ENCODE results near the gene LSM14A. TPM values are rescaled to one million over a fixed set of nuclear protein-coding genes. Genes with fewer than 3 reads are reported as not detected.

The LSM14A gene
- total and polyA plus RNA-seq, 2 of the 8 experiments (the other 6 are each of a cell fraction or from before 2014, with no cell fraction given): 117 to 195 TPM

DNA sequence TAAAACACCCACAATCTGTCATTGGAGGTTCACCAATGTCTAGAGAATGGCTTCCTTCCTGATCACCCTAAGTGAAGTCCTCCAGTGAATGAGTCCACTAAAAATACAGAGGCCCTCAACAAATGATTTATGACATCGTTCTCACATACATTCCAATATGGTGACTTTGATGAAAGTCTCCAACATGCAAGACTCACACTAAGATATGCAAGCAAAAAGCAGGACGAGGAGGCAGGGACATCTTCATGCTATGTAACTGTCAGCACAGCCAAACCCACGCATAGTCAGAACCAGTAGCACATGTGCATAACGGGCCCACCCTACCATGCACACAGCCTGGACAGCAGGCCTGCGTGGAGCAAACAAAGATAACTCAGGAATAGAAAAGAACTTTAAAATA is 16.6 kb upstream of the LSM14A start (continued):
- TF ChIP-seq, protein P1, sequence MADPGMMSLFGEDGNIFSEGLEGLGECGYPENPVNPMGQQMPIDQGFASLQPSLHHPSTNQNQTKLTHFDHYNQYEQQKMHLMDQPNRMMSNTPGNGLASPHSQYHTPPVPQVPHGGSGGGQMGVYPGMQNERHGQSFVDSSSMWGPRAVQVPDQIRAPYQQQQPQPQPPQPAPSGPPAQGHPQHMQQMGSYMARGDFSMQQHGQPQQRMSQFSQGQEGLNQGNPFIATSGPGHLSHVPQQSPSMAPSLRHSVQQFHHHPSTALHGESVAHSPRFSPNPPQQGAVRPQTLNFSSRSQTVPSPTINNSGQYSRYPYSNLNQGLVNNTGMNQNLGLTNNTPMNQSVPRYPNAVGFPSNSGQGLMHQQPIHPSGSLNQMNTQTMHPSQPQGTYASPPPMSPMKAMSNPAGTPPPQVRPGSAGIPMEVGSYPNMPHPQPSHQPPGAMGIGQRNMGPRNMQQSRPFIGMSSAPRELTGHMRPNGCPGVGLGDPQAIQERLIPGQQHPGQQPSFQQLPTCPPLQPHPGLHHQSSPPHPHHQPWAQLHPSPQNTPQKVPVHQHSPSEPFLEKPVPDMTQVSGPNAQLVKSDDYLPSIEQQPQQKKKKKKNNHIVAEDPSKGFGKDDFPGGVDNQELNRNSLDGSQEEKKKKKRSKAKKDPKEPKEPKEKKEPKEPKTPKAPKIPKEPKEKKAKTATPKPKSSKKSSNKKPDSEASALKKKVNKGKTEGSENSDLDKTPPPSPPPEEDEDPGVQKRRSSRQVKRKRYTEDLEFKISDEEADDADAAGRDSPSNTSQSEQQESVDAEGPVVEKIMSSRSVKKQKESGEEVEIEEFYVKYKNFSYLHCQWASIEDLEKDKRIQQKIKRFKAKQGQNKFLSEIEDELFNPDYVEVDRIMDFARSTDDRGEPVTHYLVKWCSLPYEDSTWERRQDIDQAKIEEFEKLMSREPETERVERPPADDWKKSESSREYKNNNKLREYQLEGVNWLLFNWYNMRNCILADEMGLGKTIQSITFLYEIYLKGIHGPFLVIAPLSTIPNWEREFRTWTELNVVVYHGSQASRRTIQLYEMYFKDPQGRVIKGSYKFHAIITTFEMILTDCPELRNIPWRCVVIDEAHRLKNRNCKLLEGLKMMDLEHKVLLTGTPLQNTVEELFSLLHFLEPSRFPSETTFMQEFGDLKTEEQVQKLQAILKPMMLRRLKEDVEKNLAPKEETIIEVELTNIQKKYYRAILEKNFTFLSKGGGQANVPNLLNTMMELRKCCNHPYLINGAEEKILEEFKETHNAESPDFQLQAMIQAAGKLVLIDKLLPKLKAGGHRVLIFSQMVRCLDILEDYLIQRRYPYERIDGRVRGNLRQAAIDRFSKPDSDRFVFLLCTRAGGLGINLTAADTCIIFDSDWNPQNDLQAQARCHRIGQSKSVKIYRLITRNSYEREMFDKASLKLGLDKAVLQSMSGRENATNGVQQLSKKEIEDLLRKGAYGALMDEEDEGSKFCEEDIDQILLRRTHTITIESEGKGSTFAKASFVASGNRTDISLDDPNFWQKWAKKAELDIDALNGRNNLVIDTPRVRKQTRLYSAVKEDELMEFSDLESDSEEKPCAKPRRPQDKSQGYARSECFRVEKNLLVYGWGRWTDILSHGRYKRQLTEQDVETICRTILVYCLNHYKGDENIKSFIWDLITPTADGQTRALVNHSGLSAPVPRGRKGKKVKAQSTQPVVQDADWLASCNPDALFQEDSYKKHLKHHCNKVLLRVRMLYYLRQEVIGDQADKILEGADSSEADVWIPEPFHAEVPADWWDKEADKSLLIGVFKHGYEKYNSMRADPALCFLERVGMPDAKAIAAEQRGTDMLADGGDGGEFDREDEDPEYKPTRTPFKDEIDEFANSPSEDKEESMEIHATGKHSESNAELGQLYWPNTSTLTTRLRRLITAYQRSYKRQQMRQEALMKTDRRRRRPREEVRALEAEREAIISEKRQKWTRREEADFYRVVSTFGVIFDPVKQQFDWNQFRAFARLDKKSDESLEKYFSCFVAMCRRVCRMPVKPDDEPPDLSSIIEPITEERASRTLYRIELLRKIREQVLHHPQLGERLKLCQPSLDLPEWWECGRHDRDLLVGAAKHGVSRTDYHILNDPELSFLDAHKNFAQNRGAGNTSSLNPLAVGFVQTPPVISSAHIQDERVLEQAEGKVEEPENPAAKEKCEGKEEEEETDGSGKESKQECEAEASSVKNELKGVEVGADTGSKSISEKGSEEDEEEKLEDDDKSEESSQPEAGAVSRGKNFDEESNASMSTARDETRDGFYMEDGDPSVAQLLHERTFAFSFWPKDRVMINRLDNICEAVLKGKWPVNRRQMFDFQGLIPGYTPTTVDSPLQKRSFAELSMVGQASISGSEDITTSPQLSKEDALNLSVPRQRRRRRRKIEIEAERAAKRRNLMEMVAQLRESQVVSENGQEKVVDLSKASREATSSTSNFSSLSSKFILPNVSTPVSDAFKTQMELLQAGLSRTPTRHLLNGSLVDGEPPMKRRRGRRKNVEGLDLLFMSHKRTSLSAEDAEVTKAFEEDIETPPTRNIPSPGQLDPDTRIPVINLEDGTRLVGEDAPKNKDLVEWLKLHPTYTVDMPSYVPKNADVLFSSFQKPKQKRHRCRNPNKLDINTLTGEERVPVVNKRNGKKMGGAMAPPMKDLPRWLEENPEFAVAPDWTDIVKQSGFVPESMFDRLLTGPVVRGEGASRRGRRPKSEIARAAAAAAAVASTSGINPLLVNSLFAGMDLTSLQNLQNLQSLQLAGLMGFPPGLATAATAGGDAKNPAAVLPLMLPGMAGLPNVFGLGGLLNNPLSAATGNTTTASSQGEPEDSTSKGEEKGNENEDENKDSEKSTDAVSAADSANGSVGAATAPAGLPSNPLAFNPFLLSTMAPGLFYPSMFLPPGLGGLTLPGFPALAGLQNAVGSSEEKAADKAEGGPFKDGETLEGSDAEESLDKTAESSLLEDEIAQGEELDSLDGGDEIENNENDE (IDR thresholded peaks at IDR 0.05; ENCODE audit: insufficient replicate concordance, low read length): no peak
- no peak for TF ChIP-seq SP4 (IDR thresholded peaks at IDR 0.05; ENCODE audit: low read length)
- no peak for TF ChIP-seq BACH1 (IDR thresholded peaks at IDR 0.05; ENCODE audit: low read length)
- no peak for TF ChIP-seq CBX5 (IDR thresholded peaks at IDR 0.05; ENCODE audit: low read depth, low read length)
